A549 (cell line): ENCODE results near the gene SINHCAF.

Experiments used
- BHLHE40 ChIP-seq: IDR thresholded peaks from 2 replicates; pipeline ENCODE4 v1.6.1; 2012; ENCODE audit warnings: low read depth, low read length, inconsistent platforms
- CEBPB ChIP-seq, 2 experiments: fragments of >200 bp in 1 of 2; sonication (Bioruptor Twin) in 1 of 2; formaldehyde crosslinking in 1 of 2; IDR thresholded peaks; 2 replicates each; pipeline ENCODE4 v1.6.1; 2012 to 2016
- CHD2 ChIP-seq: fragments of 150-350 bp; IDR thresholded peaks from 2 replicates; pipeline ENCODE4 v1.6.1; 2014; ENCODE audit warnings: low read length; ENCODE audit not compliant: partially characterized antibody
- HDAC2 ChIP-seq: fragments of 200-600 bp; sonication (generic); IDR thresholded peaks from 2 replicates; pipeline ENCODE4 v1.6.1; 2016
- RFX5 ChIP-seq: fragments of 450-650 bp; IDR thresholded peaks from 2 replicates; pipeline ENCODE4 v1.7.1; 2014; ENCODE audit warnings: antibody characterized with exemption, mild to moderate bottlenecking, moderate library complexity
- SMC3 ChIP-seq: fragments of >200 bp; sonication (Bioruptor Twin); formaldehyde crosslinking; IDR thresholded peaks from 3 replicates; pipeline ENCODE4 v1.6.1; 2018; ENCODE audit warnings: inconsistent platforms
- ZC3H11A ChIP-seq: fragments of 450-650 bp; IDR thresholded peaks from 2 replicates; pipeline ENCODE4 v1.6.1; 2014; ENCODE audit warnings: antibody characterized with exemption, mild to moderate bottlenecking
- ZNF302 ChIP-seq: fragments of 250-450 bp; sonication (Bioruptor Pico); IDR thresholded peaks from 2 replicates; pipeline ENCODE4 v1.9.0; 2021; ENCODE audit warnings: inconsistent platforms, mild to moderate bottlenecking, moderate library complexity
- TF ChIP-seq, protein P1 (sequence below): IDR thresholded peaks from 2 replicates; pipeline ENCODE4 v1.6.1; 2012
- TF ChIP-seq, protein P2 (sequence below): fragments of >200 bp; sonication (Bioruptor Twin); formaldehyde crosslinking; IDR thresholded peaks from 3 replicates; pipeline ENCODE4 v1.5.1; 2016
- TF ChIP-seq, protein P3 (sequence below): IDR thresholded peaks from 2 replicates; pipeline ENCODE4 v1.6.1; 2012
- TF ChIP-seq, protein P4 (sequence below): fragments of 200-600 bp; sonication (generic); IDR thresholded peaks from 2 replicates; pipeline ENCODE4 v1.6.1; 2016; ENCODE audit warnings: antibody characterized with exemption, mild to moderate bottlenecking, moderate library complexity
- TF ChIP-seq, protein P5 (sequence below): fragments of 250-450 bp; sonication (Bioruptor Pico); IDR thresholded peaks from 2 replicates; pipeline ENCODE4 v1.5.0; 2021; ENCODE audit warnings: mild to moderate bottlenecking, moderate library complexity, borderline replicate concordance

DNA sequence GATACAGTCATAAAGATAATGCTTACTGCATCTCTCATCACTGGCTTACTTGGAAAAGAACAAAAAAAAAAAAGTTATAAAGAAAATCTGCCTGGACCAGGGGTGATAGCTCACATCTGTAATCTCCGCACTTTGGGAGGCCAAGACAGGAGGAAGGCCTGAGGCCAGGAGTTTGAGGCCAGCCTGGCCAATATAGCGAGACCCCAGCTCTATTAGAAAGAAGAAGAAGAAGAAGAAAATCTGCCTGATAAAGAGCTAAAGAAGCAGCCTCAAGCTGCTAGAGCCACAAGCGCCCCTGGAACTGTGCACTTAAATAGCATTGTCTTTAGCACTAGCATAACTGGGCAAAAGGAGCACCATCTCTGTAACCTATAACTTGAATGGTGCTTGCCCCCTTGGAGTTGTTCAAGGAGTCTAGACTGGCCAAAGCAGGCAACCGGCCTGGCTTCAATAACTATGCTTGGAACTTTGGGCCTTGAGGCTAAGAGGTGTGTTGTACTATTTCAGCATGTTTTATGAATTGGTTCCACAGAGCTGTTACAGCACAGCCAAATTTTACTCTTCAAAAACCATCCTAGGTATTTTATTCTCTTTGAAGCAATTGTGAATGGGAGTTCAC, 53.2 kb downstream of the SINHCAF start:
- TF ChIP-seq, protein P1, sequence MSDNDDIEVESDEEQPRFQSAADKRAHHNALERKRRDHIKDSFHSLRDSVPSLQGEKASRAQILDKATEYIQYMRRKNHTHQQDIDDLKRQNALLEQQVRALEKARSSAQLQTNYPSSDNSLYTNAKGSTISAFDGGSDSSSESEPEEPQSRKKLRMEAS: no peak
- TF ChIP-seq, protein P2, sequence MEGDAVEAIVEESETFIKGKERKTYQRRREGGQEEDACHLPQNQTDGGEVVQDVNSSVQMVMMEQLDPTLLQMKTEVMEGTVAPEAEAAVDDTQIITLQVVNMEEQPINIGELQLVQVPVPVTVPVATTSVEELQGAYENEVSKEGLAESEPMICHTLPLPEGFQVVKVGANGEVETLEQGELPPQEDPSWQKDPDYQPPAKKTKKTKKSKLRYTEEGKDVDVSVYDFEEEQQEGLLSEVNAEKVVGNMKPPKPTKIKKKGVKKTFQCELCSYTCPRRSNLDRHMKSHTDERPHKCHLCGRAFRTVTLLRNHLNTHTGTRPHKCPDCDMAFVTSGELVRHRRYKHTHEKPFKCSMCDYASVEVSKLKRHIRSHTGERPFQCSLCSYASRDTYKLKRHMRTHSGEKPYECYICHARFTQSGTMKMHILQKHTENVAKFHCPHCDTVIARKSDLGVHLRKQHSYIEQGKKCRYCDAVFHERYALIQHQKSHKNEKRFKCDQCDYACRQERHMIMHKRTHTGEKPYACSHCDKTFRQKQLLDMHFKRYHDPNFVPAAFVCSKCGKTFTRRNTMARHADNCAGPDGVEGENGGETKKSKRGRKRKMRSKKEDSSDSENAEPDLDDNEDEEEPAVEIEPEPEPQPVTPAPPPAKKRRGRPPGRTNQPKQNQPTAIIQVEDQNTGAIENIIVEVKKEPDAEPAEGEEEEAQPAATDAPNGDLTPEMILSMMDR: no peak
- TF ChIP-seq HDAC2: no peak
- no peak for TF ChIP-seq SMC3
- TF ChIP-seq, protein P3, sequence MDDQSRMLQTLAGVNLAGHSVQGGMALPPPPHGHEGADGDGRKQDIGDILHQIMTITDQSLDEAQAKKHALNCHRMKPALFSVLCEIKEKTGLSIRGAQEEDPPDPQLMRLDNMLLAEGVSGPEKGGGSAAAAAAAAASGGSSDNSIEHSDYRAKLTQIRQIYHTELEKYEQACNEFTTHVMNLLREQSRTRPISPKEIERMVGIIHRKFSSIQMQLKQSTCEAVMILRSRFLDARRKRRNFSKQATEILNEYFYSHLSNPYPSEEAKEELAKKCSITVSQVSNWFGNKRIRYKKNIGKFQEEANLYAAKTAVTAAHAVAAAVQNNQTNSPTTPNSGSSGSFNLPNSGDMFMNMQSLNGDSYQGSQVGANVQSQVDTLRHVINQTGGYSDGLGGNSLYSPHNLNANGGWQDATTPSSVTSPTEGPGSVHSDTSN: no peak
- no peak for TF ChIP-seq RFX5
- TF ChIP-seq CHD2: no peak
- TF ChIP-seq, protein P4, sequence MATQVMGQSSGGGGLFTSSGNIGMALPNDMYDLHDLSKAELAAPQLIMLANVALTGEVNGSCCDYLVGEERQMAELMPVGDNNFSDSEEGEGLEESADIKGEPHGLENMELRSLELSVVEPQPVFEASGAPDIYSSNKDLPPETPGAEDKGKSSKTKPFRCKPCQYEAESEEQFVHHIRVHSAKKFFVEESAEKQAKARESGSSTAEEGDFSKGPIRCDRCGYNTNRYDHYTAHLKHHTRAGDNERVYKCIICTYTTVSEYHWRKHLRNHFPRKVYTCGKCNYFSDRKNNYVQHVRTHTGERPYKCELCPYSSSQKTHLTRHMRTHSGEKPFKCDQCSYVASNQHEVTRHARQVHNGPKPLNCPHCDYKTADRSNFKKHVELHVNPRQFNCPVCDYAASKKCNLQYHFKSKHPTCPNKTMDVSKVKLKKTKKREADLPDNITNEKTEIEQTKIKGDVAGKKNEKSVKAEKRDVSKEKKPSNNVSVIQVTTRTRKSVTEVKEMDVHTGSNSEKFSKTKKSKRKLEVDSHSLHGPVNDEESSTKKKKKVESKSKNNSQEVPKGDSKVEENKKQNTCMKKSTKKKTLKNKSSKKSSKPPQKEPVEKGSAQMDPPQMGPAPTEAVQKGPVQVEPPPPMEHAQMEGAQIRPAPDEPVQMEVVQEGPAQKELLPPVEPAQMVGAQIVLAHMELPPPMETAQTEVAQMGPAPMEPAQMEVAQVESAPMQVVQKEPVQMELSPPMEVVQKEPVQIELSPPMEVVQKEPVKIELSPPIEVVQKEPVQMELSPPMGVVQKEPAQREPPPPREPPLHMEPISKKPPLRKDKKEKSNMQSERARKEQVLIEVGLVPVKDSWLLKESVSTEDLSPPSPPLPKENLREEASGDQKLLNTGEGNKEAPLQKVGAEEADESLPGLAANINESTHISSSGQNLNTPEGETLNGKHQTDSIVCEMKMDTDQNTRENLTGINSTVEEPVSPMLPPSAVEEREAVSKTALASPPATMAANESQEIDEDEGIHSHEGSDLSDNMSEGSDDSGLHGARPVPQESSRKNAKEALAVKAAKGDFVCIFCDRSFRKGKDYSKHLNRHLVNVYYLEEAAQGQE: no peak
- TF ChIP-seq CEBPB (IDR thresholded peaks at IDR 0.05): no peak
- TF ChIP-seq, protein P5, sequence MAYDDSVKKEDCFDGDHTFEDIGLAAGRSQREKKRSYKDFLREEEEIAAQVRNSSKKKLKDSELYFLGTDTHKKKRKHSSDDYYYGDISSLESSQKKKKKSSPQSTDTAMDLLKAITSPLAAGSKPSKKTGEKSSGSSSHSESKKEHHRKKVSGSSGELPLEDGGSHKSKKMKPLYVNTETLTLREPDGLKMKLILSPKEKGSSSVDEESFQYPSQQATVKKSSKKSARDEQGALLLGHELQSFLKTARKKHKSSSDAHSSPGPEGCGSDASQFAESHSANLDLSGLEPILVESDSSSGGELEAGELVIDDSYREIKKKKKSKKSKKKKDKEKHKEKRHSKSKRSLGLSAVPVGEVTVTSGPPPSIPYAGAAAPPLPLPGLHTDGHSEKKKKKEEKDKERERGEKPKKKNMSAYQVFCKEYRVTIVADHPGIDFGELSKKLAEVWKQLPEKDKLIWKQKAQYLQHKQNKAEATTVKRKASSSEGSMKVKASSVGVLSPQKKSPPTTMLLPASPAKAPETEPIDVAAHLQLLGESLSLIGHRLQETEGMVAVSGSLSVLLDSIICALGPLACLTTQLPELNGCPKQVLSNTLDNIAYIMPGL (CRISPR knock-in tag): no peak
- no peak for TF ChIP-seq ZC3H11A
- no peak for TF ChIP-seq ZNF302
- no peak for TF ChIP-seq BHLHE40
